ENCODE results near the gene FNDC3A. TPM values are rescaled to one million over a fixed set of nuclear protein-coding genes. Genes with fewer than 3 reads are reported as not detected.

FNDC3A gene
- total and polyA plus RNA-seq, 4 donors = 25.2 to 89.5 (median 32.1) TPM

DNA sequence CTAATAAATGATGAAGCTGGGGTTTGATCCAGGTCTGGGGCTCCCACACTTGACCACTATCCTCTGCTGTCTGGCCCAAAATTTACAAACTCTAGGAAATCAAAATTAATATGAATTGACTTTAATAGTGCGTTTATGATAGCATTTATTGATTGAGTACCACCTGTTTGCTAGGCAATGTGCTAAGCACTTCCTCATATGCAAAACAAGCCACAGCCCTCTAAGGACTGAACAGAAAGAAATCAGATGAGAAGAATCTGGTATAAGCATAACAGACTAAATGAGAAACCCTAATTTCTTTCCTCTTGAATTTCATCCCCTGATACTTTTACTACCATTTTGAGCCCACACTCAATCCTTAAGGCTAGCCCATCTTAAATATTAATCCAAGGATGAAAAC is 237.8 kb downstream of the FNDC3A start:
- WGBS = 93% methylated on average over 1 of the region's 1 CpG
- H3K4me3 ChIP-seq (ENCODE audit: low read depth in 1 of 3, low read length in 3 of 3) = no peak overlapping the region

DNA sequence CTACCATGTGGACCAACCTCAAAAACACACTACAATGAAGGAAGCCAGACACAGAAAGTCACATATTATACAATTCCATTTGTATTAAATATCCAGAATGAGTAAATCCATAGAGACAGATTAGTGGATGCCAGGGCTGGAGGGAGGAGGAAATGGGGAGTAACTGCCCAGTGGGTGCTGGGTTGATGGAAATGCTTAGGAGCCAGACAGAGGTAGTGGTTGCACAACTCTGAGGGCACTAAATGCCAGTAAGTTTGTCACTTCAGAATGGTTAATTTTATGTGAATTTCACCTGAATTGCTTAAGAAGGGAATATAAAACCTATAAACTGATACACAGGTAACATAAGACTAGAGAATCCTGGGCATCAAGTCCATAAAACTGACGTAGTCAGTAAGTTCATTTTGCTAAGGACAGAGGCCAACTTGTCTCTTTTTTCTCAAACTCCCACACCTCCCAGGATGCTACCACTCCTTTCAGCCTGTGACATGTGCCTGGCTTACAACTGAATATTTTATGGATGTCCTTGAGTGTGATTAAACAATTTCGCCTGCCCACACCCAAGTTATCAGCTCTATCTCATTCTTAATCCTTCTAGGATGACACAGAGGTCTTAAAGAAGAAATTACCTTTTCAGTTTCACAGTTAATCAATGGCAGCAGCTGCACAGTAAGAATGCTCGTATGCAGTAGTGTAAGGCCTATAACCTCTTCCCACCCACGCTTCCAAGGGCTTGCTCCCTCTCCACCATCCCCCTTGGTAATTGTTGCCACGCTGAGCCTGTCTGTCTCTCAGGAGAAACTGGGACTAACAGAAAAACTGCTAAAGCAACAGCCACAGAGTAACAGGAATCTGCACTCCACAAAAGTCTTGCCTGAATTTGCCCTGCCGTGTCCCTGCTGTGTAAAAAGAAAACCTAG is 238.5 kb downstream of the FNDC3A start:
- Histone ChIP-seq H3K27me3 (ENCODE audit: control insufficient read depth in 4 of 4, insufficient read depth in 4 of 4, low read length in 3 of 4) (peaks cover 0 to 3% (median 0%) of the 10 kb centered on the region in 4 donors), H3K27ac (ENCODE audit: low read depth in 1 of 2, low read length in 2 of 2) (peak overlapping the region in 1 of 2 donors; percentile 43), H3K4me1 (ENCODE audit: control insufficient read depth in 4 of 4, insufficient read depth in 4 of 4, low read length in 3 of 4) (peaks cover 3 to 14% (median 13%) of the 10 kb centered on the region in 4 donors), H3K9me3 (ENCODE audit: control insufficient read depth in 4 of 4, low read length in 3 of 4) (no peaks in the 10 kb centered on the region), H3K36me3 (ENCODE audit: control insufficient read depth in 4 of 4, insufficient read depth in 3 of 4, low read depth in 1 of 4, low read length in 3 of 4) (peaks cover 0 to 3% (median 3%) of the 10 kb centered on the region in 4 donors), H3K4me3 (ENCODE audit: low read depth in 1 of 3, low read length in 3 of 3) (no peak overlapping the region), H3K9ac (ENCODE audit: low read depth in 1 of 2, low read length in 2 of 2) (no peak overlapping the region)
- TF ChIP-seq NR2F2 (IDR thresholded peaks at IDR 0.05) = no peak
- TF ChIP-seq HNF4A (conservative IDR thresholded peaks at IDR 0.05) = no peak
- no peak for TF ChIP-seq FOXA1 (IDR thresholded peaks at IDR 0.05)
- TF ChIP-seq HNF4G (IDR thresholded peaks at IDR 0.05) = no peak
- no peak for TF ChIP-seq EGR1 (IDR thresholded peaks at IDR 0.05; ENCODE audit: low read depth in 2 of 2)
- TF ChIP-seq, protein P1, sequence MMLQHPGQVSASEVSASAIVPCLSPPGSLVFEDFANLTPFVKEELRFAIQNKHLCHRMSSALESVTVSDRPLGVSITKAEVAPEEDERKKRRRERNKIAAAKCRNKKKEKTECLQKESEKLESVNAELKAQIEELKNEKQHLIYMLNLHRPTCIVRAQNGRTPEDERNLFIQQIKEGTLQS (IDR thresholded peaks at IDR 0.05) = no peak
- TF ChIP-seq, protein P2, sequence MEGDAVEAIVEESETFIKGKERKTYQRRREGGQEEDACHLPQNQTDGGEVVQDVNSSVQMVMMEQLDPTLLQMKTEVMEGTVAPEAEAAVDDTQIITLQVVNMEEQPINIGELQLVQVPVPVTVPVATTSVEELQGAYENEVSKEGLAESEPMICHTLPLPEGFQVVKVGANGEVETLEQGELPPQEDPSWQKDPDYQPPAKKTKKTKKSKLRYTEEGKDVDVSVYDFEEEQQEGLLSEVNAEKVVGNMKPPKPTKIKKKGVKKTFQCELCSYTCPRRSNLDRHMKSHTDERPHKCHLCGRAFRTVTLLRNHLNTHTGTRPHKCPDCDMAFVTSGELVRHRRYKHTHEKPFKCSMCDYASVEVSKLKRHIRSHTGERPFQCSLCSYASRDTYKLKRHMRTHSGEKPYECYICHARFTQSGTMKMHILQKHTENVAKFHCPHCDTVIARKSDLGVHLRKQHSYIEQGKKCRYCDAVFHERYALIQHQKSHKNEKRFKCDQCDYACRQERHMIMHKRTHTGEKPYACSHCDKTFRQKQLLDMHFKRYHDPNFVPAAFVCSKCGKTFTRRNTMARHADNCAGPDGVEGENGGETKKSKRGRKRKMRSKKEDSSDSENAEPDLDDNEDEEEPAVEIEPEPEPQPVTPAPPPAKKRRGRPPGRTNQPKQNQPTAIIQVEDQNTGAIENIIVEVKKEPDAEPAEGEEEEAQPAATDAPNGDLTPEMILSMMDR (IDR thresholded peaks at IDR 0.05; ENCODE audit: low read depth, low read length, missing input control) = no peak
- TF ChIP-seq, protein P3, sequence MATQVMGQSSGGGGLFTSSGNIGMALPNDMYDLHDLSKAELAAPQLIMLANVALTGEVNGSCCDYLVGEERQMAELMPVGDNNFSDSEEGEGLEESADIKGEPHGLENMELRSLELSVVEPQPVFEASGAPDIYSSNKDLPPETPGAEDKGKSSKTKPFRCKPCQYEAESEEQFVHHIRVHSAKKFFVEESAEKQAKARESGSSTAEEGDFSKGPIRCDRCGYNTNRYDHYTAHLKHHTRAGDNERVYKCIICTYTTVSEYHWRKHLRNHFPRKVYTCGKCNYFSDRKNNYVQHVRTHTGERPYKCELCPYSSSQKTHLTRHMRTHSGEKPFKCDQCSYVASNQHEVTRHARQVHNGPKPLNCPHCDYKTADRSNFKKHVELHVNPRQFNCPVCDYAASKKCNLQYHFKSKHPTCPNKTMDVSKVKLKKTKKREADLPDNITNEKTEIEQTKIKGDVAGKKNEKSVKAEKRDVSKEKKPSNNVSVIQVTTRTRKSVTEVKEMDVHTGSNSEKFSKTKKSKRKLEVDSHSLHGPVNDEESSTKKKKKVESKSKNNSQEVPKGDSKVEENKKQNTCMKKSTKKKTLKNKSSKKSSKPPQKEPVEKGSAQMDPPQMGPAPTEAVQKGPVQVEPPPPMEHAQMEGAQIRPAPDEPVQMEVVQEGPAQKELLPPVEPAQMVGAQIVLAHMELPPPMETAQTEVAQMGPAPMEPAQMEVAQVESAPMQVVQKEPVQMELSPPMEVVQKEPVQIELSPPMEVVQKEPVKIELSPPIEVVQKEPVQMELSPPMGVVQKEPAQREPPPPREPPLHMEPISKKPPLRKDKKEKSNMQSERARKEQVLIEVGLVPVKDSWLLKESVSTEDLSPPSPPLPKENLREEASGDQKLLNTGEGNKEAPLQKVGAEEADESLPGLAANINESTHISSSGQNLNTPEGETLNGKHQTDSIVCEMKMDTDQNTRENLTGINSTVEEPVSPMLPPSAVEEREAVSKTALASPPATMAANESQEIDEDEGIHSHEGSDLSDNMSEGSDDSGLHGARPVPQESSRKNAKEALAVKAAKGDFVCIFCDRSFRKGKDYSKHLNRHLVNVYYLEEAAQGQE (IDR thresholded peaks at IDR 0.05) = no peak
- no peak for DNase-seq (ENCODE audit: low spot score)
- 62% methylated on average over 6 of the region's 6 CpGs for WGBS

More for the DNA sequence above, 237.8 kb downstream of the FNDC3A start:
- H3K9me3 ChIP-seq (ENCODE audit: control insufficient read depth in 4 of 4, low read length in 3 of 4) = no peaks in the 10 kb centered on the region
- no peak overlapping the region for H3K9ac ChIP-seq (ENCODE audit: low read depth in 1 of 2, low read length in 2 of 2)
- H3K27ac ChIP-seq (ENCODE audit: low read depth in 1 of 2, low read length in 2 of 2) = no peak overlapping the region
- H3K27me3 ChIP-seq (ENCODE audit: control insufficient read depth in 4 of 4, insufficient read depth in 4 of 4, low read length in 3 of 4) = peaks cover 0 to 2% (median 0%) of the 10 kb centered on the region in 4 donors
- TF ChIP-seq SP1 (IDR thresholded peaks at IDR 0.05) (no peak), TAF1 (conservative IDR thresholded peaks at IDR 0.05) (no peak), NR2F2 (IDR thresholded peaks at IDR 0.05) (no peak)
- peaks cover 3 to 14% (median 13%) of the 10 kb centered on the region in 4 donors for H3K4me1 ChIP-seq (ENCODE audit: control insufficient read depth in 4 of 4, insufficient read depth in 4 of 4, low read length in 3 of 4)
- no peak for DNase-seq (ENCODE audit: low spot score)
- peaks cover 2 to 9% (median 4%) of the 10 kb centered on the region in 4 donors for H3K36me3 ChIP-seq (ENCODE audit: control insufficient read depth in 4 of 4, insufficient read depth in 3 of 4, low read depth in 1 of 4, low read length in 3 of 4)
